H4 (cell line): ENCODE measurements around the gene RTP5. TPM values are rescaled to one million over a fixed set of nuclear protein-coding genes. Genes with fewer than 3 reads are reported as not detected.

Experiments
- DNase-seq: peaks from one replicate; pipeline ENCODE4 v3.0.0-alpha.2; 2015; ENCODE audit warnings: low spot score
- total RNA-seq: library from RNA; depleted of rRNA; stranded (reverse); fragments of >200 nt; shearing (Covaris generic); gene quantifications from 2 replicates; pipeline ENCODE4 v1.2.3, GENCODE V29; 2014

The RTP5 gene
- total RNA-seq, 1 experiment from 2014 or later: not detected

- no peak for DNase-seq
These were observed 18.4 kb downstream of the RTP5 start for GRCh38 chr2:241887806-241888522.

GRCh38 chr2:241888641-241889040, 19.1 kb downstream of the RTP5 start:
- DNase-seq: no peak

- DNase-seq: no peak
These were observed 21.2 kb downstream of the RTP5 start for GRCh38 chr2:241890524-241891235.

GRCh38 chr2:241891315-241891987, 21.9 kb downstream of the RTP5 start:
- no peak for DNase-seq

- no peak for DNase-seq
These were observed 22.4 kb downstream of the RTP5 start for GRCh38 chr2:241891988-241892298.

GRCh38 chr2:241892299-241893137, 23.0 kb downstream of the RTP5 start:
- DNase-seq: no peak

- DNase-seq: no peak
These were observed 23.7 kb downstream of the RTP5 start for GRCh38 chr2:241893265-241893664.

GRCh38 chr2:241894056-241894641, 24.6 kb downstream of the RTP5 start:
- no peak for DNase-seq

GRCh38 chr2:241894681-241895426, 25.3 kb downstream of the RTP5 start:
- no peak for DNase-seq

- DNase-seq: no peak
These were observed 25.8 kb downstream of the RTP5 start for GRCh38 chr2:241895427-241895711.

- no peak for DNase-seq
These were observed 26.4 kb downstream of the RTP5 start for GRCh38 chr2:241895712-241896641.

GRCh38 chr2:241896746-241897201, 27.2 kb downstream of the RTP5 start:
- no peak for DNase-seq

GRCh38 chr2:241897231-241897916, 27.8 kb downstream of the RTP5 start:
- DNase-seq: no peak

GRCh38 chr2:241898463-241899270, 29.1 kb downstream of the RTP5 start:
- no peak for DNase-seq

- no peak for DNase-seq
These were observed 30.9 kb downstream of the RTP5 start for GRCh38 chr2:241900251-241901017.

- DNase-seq: no peak
These were observed 31.5 kb downstream of the RTP5 start for GRCh38 chr2:241901018-241901380.

- DNase-seq: no peak
These were observed 32.2 kb downstream of the RTP5 start for GRCh38 chr2:241901500-241902351.
